GM18868 (cell line): ENCODE measurements around the gene FGF10.

Source experiments
- ATAC-seq: cut with Tn5 transposase; IDR thresholded peaks from one replicate; pipeline ENCODE4 v1.9.1; 2021; ENCODE audit warnings: mild to moderate bottlenecking, moderate library complexity; ENCODE audit not compliant: unreplicated experiment

FGF10 gene

GRCh38 chr5:44389090-44389822 lies at the start of gene FGF10:
Gene FGF10 (minus strand): TSS chr5:44389420. CDS start chr5:44388682, 738 bp downstream.
- ATAC-seq: peak; percentile 47

GRCh38 chr5:44426944-44427343 lies 37.7 kb upstream of the FGF10 start:
- no peak for ATAC-seq

GRCh38 chr5:44412286-44412685 lies 23.1 kb upstream of the FGF10 start:
- ATAC-seq: no peak

- peak; percentile 46 for ATAC-seq
Measured at GRCh38 chr5:44402084-44402483, 12.9 kb upstream of the FGF10 start.

- no peak for ATAC-seq
Measured at GRCh38 chr5:44401611-44402010, 12.4 kb upstream of the FGF10 start.

- ATAC-seq: no peak
Measured at GRCh38 chr5:44398382-44398781, 9.2 kb upstream of the FGF10 start.

GRCh38 chr5:44396312-44396711 lies 7.1 kb upstream of the FGF10 start:
- ATAC-seq: no peak

- ATAC-seq: no peak
Measured at GRCh38 chr5:44390351-44390750, 1.1 kb upstream of the FGF10 start.

- ATAC-seq: peak; percentile 7
Measured at GRCh38 chr5:44389823-44390143, 563 bp upstream of the FGF10 start.

- ATAC-seq: no peak
Measured at GRCh38 chr5:44388321-44389089, 715 bp downstream of the FGF10 start.

- ATAC-seq: no peak
Measured at GRCh38 chr5:44387921-44388320, 1.3 kb downstream of the FGF10 start.

- ATAC-seq: no peak
Measured at GRCh38 chr5:44387406-44387805, 1.8 kb downstream of the FGF10 start.

- ATAC-seq: no peak
Measured at GRCh38 chr5:44385291-44385900, 3.8 kb downstream of the FGF10 start.

GRCh38 chr5:44384816-44385215 lies 4.4 kb downstream of the FGF10 start:
- no peak for ATAC-seq

GRCh38 chr5:44382894-44383293 lies 6.3 kb downstream of the FGF10 start:
- ATAC-seq: no peak

GRCh38 chr5:44377057-44377456 lies 12.2 kb downstream of the FGF10 start:
- no peak for ATAC-seq

GRCh38 chr5:44372028-44372427 lies 17.2 kb downstream of the FGF10 start:
- ATAC-seq: no peak

- ATAC-seq: no peak
Measured at GRCh38 chr5:44367203-44367602, 22.0 kb downstream of the FGF10 start.

GRCh38 chr5:44365345-44365744 lies 23.9 kb downstream of the FGF10 start:
- ATAC-seq: no peak

- no peak for ATAC-seq
Measured at GRCh38 chr5:44364097-44364496, 25.1 kb downstream of the FGF10 start.

- no peak for ATAC-seq
Measured at GRCh38 chr5:44361342-44362001, 27.7 kb downstream of the FGF10 start.
